GM12878 (cell line): ENCODE results near the gene OTOG. TPM values are rescaled to one million over a fixed set of nuclear protein-coding genes. Genes with fewer than 3 reads are reported as not detected.

Source experiments
- ATAC-seq: fragments of 200-7000 bp; cut with Tn5 transposase; 3 replicates; pipeline ENCODE4 v1.9.1; 2020; ENCODE audit warnings: mild to moderate bottlenecking, moderate library complexity
- BruUV-seq: library from RNA; stranded (reverse); fragments of 400-500 nt; replicated peaks from 2 replicates; lab custom pipeline; 2021; lab: Mats Ljungman, UMichigan
- CTCF ChIA-PET: fragments of 300-600 bp; sonication (Branson Sonifier 250); formaldehyde crosslinking; extraction: SDS; loops from one replicate; lab custom pipeline; 2021; ENCODE audit warnings: inconsistent platforms; lab: Yijun Ruan, JAX
- POLR2A ChIA-PET: fragments of 350-600 bp; formaldehyde crosslinking; extraction: SDS; loops from one replicate; lab custom pipeline; 2021; ENCODE audit warnings: inconsistent platforms; lab: Charles Lee
- RAD21 ChIA-PET: fragments of 300-600 bp; sonication (Branson Sonifier 250); formaldehyde crosslinking; loops from one replicate; lab custom pipeline; 2023; ENCODE audit warnings: antibody characterized with exemption; ENCODE audit not compliant: unreplicated experiment; lab: Charles Lee
- SMC1A ChIA-PET: fragments of 300-600 bp; sonication (Branson Sonifier 250); formaldehyde crosslinking; loops from one replicate; lab custom pipeline; 2023; ENCODE audit not compliant: unreplicated experiment, uncharacterized antibody; lab: Charles Lee
- DNase-seq: peaks from one replicate; pipeline ENCODE4 v3.0.0-alpha.2; 2011; ENCODE audit warnings: low read depth, low spot score
- FAIRE-seq: peaks from 3 replicates; lab custom pipeline; 2011; peaks lifted over from hg19 to GRCh38; lab: Jason Lieb, UNC
- H2AFZ ChIP-seq: 2 replicates; pipeline ENCODE4 v1.6.0; 2011; ENCODE audit warnings: low read depth, low read length, control low read depth; ENCODE audit not compliant: control insufficient read depth
- H3K27ac ChIP-seq: 2 replicates; pipeline ENCODE4 v1.5.1; 2011; ENCODE audit warnings: control low read depth; ENCODE audit not compliant: control insufficient read depth, insufficient read depth
- H3K27me3 ChIP-seq, 2 experiments: replicated peaks in 1 of 2; 2 replicates each; pipeline versions ENCODE4 v1.6.0 to v1.6.1; 2011; ENCODE audit warnings: low read length in 1 of 2; ENCODE audit not compliant: control insufficient read depth in 2 of 2, insufficient read depth in 2 of 2
- H3K36me3 ChIP-seq, 2 experiments: 2 replicates each; pipeline ENCODE4 v1.5.1; 2011; ENCODE audit warnings: low read length in 1 of 2; ENCODE audit not compliant: control insufficient read depth in 2 of 2, insufficient read depth in 2 of 2
- H3K4me1 ChIP-seq: 2 replicates; pipeline ENCODE4 v1.6.1; 2011; ENCODE audit warnings: mild to moderate bottlenecking, low read length, moderate library complexity, mixed read lengths; ENCODE audit not compliant: control insufficient read depth, insufficient read depth
- H3K4me2 ChIP-seq: 2 replicates; pipeline ENCODE4 v1.6.0; 2011; ENCODE audit warnings: control low read depth; ENCODE audit not compliant: control insufficient read depth, insufficient read depth
- H3K4me3 ChIP-seq: fragments of 200-600 bp; sonication (generic); 2 replicates; pipeline ENCODE4 v1.5.1; 2016
- H3K79me2 ChIP-seq: 2 replicates; pipeline ENCODE4 v1.6.0; 2011; ENCODE audit warnings: low read length; ENCODE audit not compliant: control insufficient read depth, insufficient read depth
- H3K9ac ChIP-seq: 2 replicates; pipeline ENCODE4 v1.8.0; 2011; ENCODE audit warnings: low read length, control low read depth, mixed read lengths; ENCODE audit not compliant: control insufficient read depth, insufficient read depth
- H3K9me3 ChIP-seq: replicated peaks from 3 replicates; pipeline ENCODE4 v1.5.1; 2011; ENCODE audit warnings: mild to moderate bottlenecking, low read length; ENCODE audit not compliant: control insufficient read depth, insufficient read depth
- H4K20me1 ChIP-seq: 2 replicates; pipeline ENCODE4 v1.6.0; 2011; ENCODE audit not compliant: control insufficient read depth, insufficient read depth
- CBX5 ChIP-seq: sonication (generic); IDR thresholded peaks from 2 replicates; pipeline ENCODE4 v1.6.1; 2016; ENCODE audit warnings: low read depth, moderate library complexity, mild to moderate bottlenecking, inconsistent platforms
- CREB1 ChIP-seq: IDR thresholded peaks from 2 replicates; pipeline ENCODE4 v1.6.1; 2012; ENCODE audit warnings: low read depth, mild to moderate bottlenecking, inconsistent platforms
- CTCF ChIP-seq, 3 experiments: IDR thresholded peaks in 2 of 3; conservative IDR thresholded peaks in 1 of 3; 2 replicates each; pipeline ENCODE4 v1.5.1; 2011; ENCODE audit warnings: low read depth in 3 of 3, low read length in 3 of 3, mild to moderate bottlenecking in 3 of 3, control low read depth in 2 of 3, moderate library complexity in 2 of 3, inconsistent platforms in 1 of 3, mixed read lengths in 1 of 3; ENCODE audit not compliant: control insufficient read depth in 2 of 3, insufficient read depth in 1 of 3; ENCODE audit errors: extremely low read depth in 1 of 3
- ETV6 ChIP-seq, 2 experiments: fragments of 450-650 bp in 1 of 2; IDR thresholded peaks in 1 of 2; conservative IDR thresholded peaks in 1 of 2; 2 replicates each; pipeline ENCODE4 v1.6.1; 2014; ENCODE audit warnings: antibody characterized with exemption in 1 of 2, borderline replicate concordance in 1 of 2, low read depth in 1 of 2, mild to moderate bottlenecking in 1 of 2, moderate library complexity in 1 of 2
- FOXK2 ChIP-seq: fragments of 450-650 bp; IDR thresholded peaks from 2 replicates; pipeline ENCODE4 v1.6.1; 2017; ENCODE audit warnings: mild to moderate bottlenecking, moderate library complexity
- MYB ChIP-seq: fragments of 150-350 bp; IDR thresholded peaks from 2 replicates; pipeline ENCODE4 v1.6.1; 2014; ENCODE audit warnings: mild to moderate bottlenecking, low read depth, low read length, borderline replicate concordance
- RAD21 ChIP-seq: IDR thresholded peaks from 2 replicates; pipeline ENCODE4 v1.6.1; 2011; ENCODE audit warnings: mild to moderate bottlenecking, low read depth, low read length, moderate library complexity; ENCODE audit not compliant: insufficient read depth
- SRF ChIP-seq, 2 experiments: IDR thresholded peaks; 2 replicates each; pipeline ENCODE4 v1.6.1; 2011; ENCODE audit warnings: low read depth in 2 of 2, low read length in 2 of 2, mild to moderate bottlenecking in 1 of 2, moderate library complexity in 1 of 2
- STAT1 ChIP-seq: fragments of 450-650 bp; conservative IDR thresholded peaks from 2 replicates; pipeline ENCODE4 v1.6.1; 2014; ENCODE audit warnings: antibody characterized with exemption, mild to moderate bottlenecking
- YBX1 ChIP-seq: fragments of 450-650 bp; IDR thresholded peaks from 2 replicates; pipeline ENCODE4 v1.6.1; 2016; ENCODE audit warnings: antibody characterized with exemption
- YY1 ChIP-seq: IDR thresholded peaks from 2 replicates; pipeline ENCODE4 v1.6.1; 2011; ENCODE audit warnings: low read depth, mild to moderate bottlenecking, low read length
- ZBTB40 ChIP-seq: fragments of 450-650 bp; IDR thresholded peaks from 2 replicates; pipeline ENCODE4 v1.6.1; 2016; ENCODE audit warnings: mild to moderate bottlenecking, moderate library complexity, borderline replicate concordance
- ZNF217 ChIP-seq: fragments of 450-650 bp; IDR thresholded peaks from 2 replicates; pipeline ENCODE4 v1.6.1; 2017; ENCODE audit warnings: antibody characterized with exemption, mild to moderate bottlenecking
- WGBS: methylation state at CpG from one replicate; pipeline ENCODE4 v1.1.6; 2016; ENCODE audit warnings: low lambda C conversion rate; ENCODE audit not compliant: insufficient replicate concordance, insufficient coverage; ENCODE audit errors: missing lambda C conversion rate; 5-methylcytosine and 5-hydroxymethylcytosine counted together
- in situ Hi-C: fragments of 300-500 bp; cut with MboI; formaldehyde crosslinking; loops from 9 replicates; pipeline ENCODE4 v1.14.3; 2018; ENCODE audit warnings: mixed read lengths
- intact Hi-C: fragments of 100-400 bp; cut with micrococcal nuclease; formaldehyde crosslinking; loops from one replicate; pipeline ENCODE4 v1.14.2; 2022; ENCODE audit not compliant: unreplicated experiment
- polyA plus RNA-seq, 11 experiments: library from polyadenylated mRNA; depleted of rRNA in 4 of 11; unstranded in 6 of 11; stranded (reverse) in 5 of 11; fragments of >200 nt; fragmentation: Nextera tagmentation in 4 of 11; fragmentation: Illumina TruSeq in 1 of 11; extraction: Ambion mirVana in 4 of 11; extraction: Trizol in 1 of 11; gene quantifications; 1 replicate in 1 of 11; 2 replicates in 10 of 11; pipeline versions ENCODE4 v1.2.1 to v1.2.3, GENCODE V29; 2011 to 2016; ENCODE audit warnings: inconsistent platforms in 2 of 11, missing spikeins in 2 of 11, low read depth in 1 of 11
- total RNA-seq, 4 experiments: library from RNA; depleted of rRNA in 3 of 4; stranded (reverse); fragments of >200 nt in 3 of 4; fragmentation: Illumina TruSeq in 1 of 4; extraction: Trizol in 1 of 4; gene quantifications; 2 replicates each; pipeline versions ENCODE4 v1.2.1 to v1.2.3, GENCODE V29; 2013 to 2021

Gene OTOG
- total and polyA plus RNA-seq, 10 of the 15 experiments (the other 5 are each of a cell fraction or from before 2014, with no cell fraction given): not detected

DNA sequence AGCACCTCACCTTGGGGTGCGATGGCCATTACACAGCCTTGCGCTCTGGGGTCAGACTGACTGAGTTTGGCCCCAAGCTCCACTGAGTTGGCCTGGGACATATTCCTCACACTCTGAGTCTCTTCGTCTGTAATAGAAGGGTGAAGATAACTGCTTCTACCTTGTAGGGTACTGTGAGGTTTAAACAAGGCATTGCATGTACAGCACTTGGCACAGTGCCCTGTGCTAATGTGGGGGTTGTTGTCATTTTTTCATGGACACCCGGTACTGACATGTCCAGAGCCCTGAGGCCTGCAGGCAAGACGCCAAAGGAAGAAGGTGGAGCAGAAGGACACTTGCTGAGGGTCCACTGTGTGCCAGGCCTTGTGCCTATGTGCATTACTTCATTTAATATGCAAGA lies 50.7 kb downstream of the OTOG start (continued):
- TF ChIP-seq ZBTB40: no peak

DNA sequence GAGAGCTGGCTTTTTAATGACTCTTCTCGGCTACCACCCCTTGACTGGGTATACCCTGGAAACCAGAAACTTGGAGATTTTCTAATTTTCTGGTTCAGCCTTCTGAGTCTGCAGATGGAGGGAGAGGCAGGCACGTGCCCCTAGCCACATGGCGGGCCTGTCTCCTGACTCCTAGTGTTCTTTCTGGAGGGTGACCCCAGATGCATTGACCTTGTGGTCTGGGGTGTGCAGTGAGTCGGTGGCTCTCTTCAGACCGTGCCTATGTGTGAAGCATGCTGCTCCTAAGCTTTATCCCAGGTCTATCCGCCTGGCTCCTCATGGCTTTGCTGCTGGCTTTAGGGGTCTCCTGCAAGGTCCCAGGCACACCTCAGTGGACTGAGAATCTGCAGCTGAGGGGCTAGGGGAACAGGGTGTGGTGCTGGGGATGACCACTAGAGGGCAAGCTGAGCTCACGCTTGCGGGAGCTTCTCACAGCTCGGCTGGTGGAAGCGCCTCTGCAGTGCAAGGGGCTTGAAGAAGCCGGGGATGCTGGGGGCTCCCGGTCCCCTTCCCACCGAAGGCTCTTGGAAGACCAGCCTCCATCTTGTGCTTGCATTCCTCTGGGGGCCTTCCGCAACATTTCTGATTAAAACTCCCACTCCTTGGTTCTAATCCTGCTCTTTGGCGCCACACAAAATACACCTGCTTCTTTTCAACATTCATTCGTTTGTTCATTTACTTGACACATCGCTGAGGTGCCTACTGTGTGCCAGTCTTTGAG lies 51.8 kb downstream of the OTOG start:
- H3K4me2 ChIP-seq: no peak overlapping the region
- no peaks in the 10 kb centered on the region for H3K9me3 ChIP-seq
- ChIA-PET SMC1A (interaction anchor here (1.0 to 3.5 kb wide), 4 partner anchors 131 to 380 kb away, joined by 3 to 16 read pairs (median 6); no protein-coding TSS in a partner anchor), POLR2A (no interaction called here), RAD21 (interaction anchor here (1.0 to 2.3 kb wide), 7 partner anchors 37 to 380 kb away, joined by 3 to 30 read pairs (median 4); no protein-coding TSS in a partner anchor), CTCF (interaction anchor here (0.6 to 2.0 kb wide), 29 partner anchors 10 to 414 kb away, joined by 3 to 26 read pairs (median 4); partner anchors contain the start of gene NCR3LG1)
- H3K36me3 ChIP-seq: no peaks in the 10 kb centered on the region
- H4K20me1 ChIP-seq: peaks cover 2% of the 10 kb centered on the region; the same call in 1 of the 2 replicates
- H3K4me3 ChIP-seq: no peak overlapping the region
- H3K9ac ChIP-seq: no peak overlapping the region
- FAIRE-seq: peak; percentile 72
- peak; percentile 98 for ATAC-seq
- no peak overlapping the region for H2AFZ ChIP-seq
- H3K27ac ChIP-seq: no peak overlapping the region
- no peaks in the 10 kb centered on the region for H3K79me2 ChIP-seq
- in situ Hi-C loops: loop anchor here (5.0 kb wide), 1 partner anchor 378 kb away; no protein-coding TSS in a partner anchor
- intact Hi-C loops: loop anchor here (1.0 kb wide), 2 partner anchors 131 to 380 kb away; no protein-coding TSS in a partner anchor
- peak; percentile 1 for DNase-seq
- WGBS: 21% methylated on average over 17 of the region's 17 CpGs
- BruUV-seq: no TSS peak
- no peaks in the 10 kb centered on the region; a peak in 1 of 4 replicates for H3K27me3 ChIP-seq
- no peaks in the 10 kb centered on the region for H3K4me1 ChIP-seq
- TF ChIP-seq STAT1: 0 out of 2 replicates have a peak, but pooled peaks have one; percentile 35
- TF ChIP-seq RAD21: peak; percentile 84
- no peak for TF ChIP-seq FOXK2
- TF ChIP-seq YBX1: no peak
- TF ChIP-seq ZNF217: no peak
- peak; percentile 95 to 98 (median 98) for TF ChIP-seq CTCF (IDR thresholded peaks at IDR 0.05 in 2 of 3, conservative IDR thresholded peaks at IDR 0.05 in 1 of 3; ENCODE audit: control insufficient read depth in 2 of 3, extremely low read depth in 1 of 3, insufficient read depth in 1 of 3, low read depth in 3 of 3, low read length in 3 of 3)
- no peak for TF ChIP-seq CREB1
- TF ChIP-seq ETV6 (conservative IDR thresholded peaks at IDR 0.05 in 1 of 2, IDR thresholded peaks at IDR 0.05 in 1 of 2; ENCODE audit: borderline replicate concordance in 1 of 2, low read depth in 1 of 2): no peak
- TF ChIP-seq CBX5: no peak
- 0 out of 2 replicates have a peak, but pooled peaks have one; percentile 28 for TF ChIP-seq YY1
- no peak for TF ChIP-seq SRF (IDR thresholded peaks at IDR 0.05; ENCODE audit: low read depth in 2 of 2, low read length in 2 of 2)
- TF ChIP-seq MYB: no peak
